SU-DHL-6 (cell line): Measurements from ENCODE around the gene TSNAX.

Experiments
- H2AFZ ChIP-seq: fragments of 200-600 bp; sonication (generic); 2 replicates; pipeline ENCODE4 v1.6.1; 2014; ENCODE audit warnings: low read depth, mild to moderate bottlenecking, moderate library complexity, mixed read lengths, antibody characterized with exemption, low read length; ENCODE audit not compliant: severe bottlenecking
- H3F3A ChIP-seq: fragments of 200-600 bp; shearing (Covaris generic); 2 replicates; pipeline ENCODE4 v1.6.0; 2016; ENCODE audit warnings: antibody characterized with exemption, mild to moderate bottlenecking; ENCODE audit not compliant: insufficient read depth
- H3K27ac ChIP-seq: fragments of 200-600 bp; sonication (generic); 2 replicates; pipeline ENCODE4 v1.5.1; 2016; ENCODE audit warnings: low read depth, mild to moderate bottlenecking, low read length, moderate library complexity, mixed read lengths
- H3K27me3 ChIP-seq: fragments of 200-600 bp; sonication (generic), shearing (Covaris generic); 2 replicates; pipeline ENCODE4 v1.6.0; 2014; ENCODE audit warnings: mild to moderate bottlenecking, low read length
- H3K36me3 ChIP-seq: fragments of 200-600 bp; sonication (generic); 2 replicates; pipeline ENCODE4 v1.6.1; 2014; ENCODE audit warnings: mild to moderate bottlenecking, low read length, mixed read lengths
- H3K4me2 ChIP-seq: fragments of 300-600, 200-600 bp; shearing (Covaris generic), sonication (generic); 2 replicates; pipeline ENCODE4 v1.6.0; 2014; ENCODE audit warnings: low read length, low read depth, mild to moderate bottlenecking; ENCODE audit not compliant: poor library complexity, severe bottlenecking
- H3K4me3 ChIP-seq: fragments of 200-600 bp; sonication (generic); 2 replicates; pipeline ENCODE4 v1.5.1; 2014; ENCODE audit warnings: antibody characterized with exemption, low read length, mild to moderate bottlenecking, mixed read lengths; ENCODE audit not compliant: insufficient read depth, poor library complexity, severe bottlenecking
- H3K79me2 ChIP-seq: fragments of 200-600 bp; sonication (generic); 2 replicates; pipeline ENCODE4 v1.6.1; 2014; ENCODE audit warnings: mild to moderate bottlenecking, low read length, moderate library complexity; ENCODE audit not compliant: insufficient read depth
- H3K9ac ChIP-seq: fragments of 200-600 bp; sonication (generic); 2 replicates; pipeline ENCODE4 v1.7.0; 2014; ENCODE audit warnings: mild to moderate bottlenecking, low read length
- H3K9me2 ChIP-seq: fragments of 200-600 bp; sonication (generic); replicated peaks from 2 replicates; pipeline ENCODE4 v1.6.1; 2014; ENCODE audit warnings: low read length; ENCODE audit not compliant: insufficient read depth
- H3K9me3 ChIP-seq: fragments of 200-600 bp; sonication (generic); 2 replicates; pipeline ENCODE4 v1.6.1; 2014; ENCODE audit warnings: low read length, mixed read lengths; ENCODE audit not compliant: insufficient read depth
- H4K20me1 ChIP-seq: fragments of 200-600 bp; sonication (generic); 2 replicates; pipeline ENCODE4 v1.6.1; 2014; ENCODE audit warnings: low read depth, mild to moderate bottlenecking, antibody characterized with exemption, low read length, moderate library complexity, mixed read lengths
- EZH2phosphoT487 ChIP-seq: fragments of 200-600 bp; sonication (generic), shearing (Covaris generic); conservative IDR thresholded peaks from 2 replicates; pipeline ENCODE4 v1.6.1; 2018; ENCODE audit warnings: mild to moderate bottlenecking, antibody characterized with exemption, low read length, moderate library complexity, mixed read lengths
- TF ChIP-seq, protein P1 (sequence below): fragments of 200-600 bp; sonication (generic); IDR thresholded peaks from one replicate; pipeline ENCODE4 v1.5.1; 2017; ENCODE audit warnings: antibody characterized with exemption, mild to moderate bottlenecking, low read length, moderate library complexity; ENCODE audit not compliant: insufficient read depth, poor library complexity, severe bottlenecking

The TSNAX gene

DNA sequence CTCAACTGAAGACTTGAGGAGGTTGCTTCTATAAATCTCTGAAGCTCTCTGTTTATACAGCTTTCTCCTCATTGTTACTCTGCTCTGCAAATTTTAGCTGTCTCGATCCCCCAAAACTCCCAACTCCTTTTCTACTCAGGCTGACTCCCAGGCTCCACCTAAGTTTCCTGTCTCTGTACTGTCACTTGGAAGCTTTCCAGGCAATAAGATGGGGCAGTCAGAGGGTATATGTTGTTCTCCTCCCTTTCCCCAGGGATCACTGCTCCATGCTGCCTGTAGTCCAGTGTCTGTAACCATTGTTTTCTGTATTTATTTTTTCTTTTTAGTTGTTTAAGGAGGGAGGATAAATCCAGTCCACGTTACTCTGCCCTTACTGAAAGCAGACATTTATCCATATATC is 13.4 kb downstream of the TSNAX start:
- TF ChIP-seq EZH2phosphoT487, result no peak
- TF ChIP-seq, protein P1, sequence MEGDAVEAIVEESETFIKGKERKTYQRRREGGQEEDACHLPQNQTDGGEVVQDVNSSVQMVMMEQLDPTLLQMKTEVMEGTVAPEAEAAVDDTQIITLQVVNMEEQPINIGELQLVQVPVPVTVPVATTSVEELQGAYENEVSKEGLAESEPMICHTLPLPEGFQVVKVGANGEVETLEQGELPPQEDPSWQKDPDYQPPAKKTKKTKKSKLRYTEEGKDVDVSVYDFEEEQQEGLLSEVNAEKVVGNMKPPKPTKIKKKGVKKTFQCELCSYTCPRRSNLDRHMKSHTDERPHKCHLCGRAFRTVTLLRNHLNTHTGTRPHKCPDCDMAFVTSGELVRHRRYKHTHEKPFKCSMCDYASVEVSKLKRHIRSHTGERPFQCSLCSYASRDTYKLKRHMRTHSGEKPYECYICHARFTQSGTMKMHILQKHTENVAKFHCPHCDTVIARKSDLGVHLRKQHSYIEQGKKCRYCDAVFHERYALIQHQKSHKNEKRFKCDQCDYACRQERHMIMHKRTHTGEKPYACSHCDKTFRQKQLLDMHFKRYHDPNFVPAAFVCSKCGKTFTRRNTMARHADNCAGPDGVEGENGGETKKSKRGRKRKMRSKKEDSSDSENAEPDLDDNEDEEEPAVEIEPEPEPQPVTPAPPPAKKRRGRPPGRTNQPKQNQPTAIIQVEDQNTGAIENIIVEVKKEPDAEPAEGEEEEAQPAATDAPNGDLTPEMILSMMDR, result no peak
- H2AFZ ChIP-seq, result no peak overlapping the region
- H3K36me3 ChIP-seq, result peaks cover 24% of the 10 kb centered on the region

DNA sequence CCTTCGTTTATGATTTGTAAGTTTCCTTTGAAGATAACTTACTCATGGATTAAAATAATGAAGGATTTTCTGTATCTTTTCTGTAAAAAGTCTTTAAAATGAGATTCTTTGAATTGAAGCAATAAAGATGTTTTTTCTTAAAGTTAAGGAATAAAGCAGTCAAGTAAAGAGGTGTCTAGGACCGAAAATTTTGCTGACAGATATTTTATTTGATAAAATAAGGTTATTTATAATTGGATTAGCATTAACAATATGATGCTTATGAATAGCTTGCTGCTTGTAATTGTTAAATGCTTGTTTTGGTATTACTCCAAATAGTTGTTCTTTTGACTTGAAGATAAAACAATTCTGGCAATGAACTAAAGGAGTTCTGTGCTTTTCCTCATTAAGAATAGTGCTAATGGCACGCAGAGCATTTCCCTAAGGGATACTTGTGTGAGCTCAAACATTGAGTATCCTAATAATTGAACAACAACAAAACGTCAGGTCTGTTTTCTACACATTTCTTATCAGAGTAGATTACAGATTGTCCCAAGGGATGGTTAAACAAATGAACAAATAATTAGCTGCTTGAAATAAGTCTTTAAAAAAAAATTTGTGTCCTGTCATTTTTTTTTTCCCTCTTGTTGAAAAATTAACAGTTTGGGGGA is 16.6 kb downstream of the TSNAX start:
- H3F3A ChIP-seq, result no peaks in the 10 kb centered on the region
- no peak overlapping the region for H2AFZ ChIP-seq
- TF ChIP-seq, protein P1, result no peak
- TF ChIP-seq EZH2phosphoT487, result no peak
- H3K36me3 ChIP-seq, result peaks cover 11% of the 10 kb centered on the region
- H4K20me1 ChIP-seq, result no peaks in the 10 kb centered on the region
- no peak overlapping the region for H3K27ac ChIP-seq
- no peak overlapping the region for H3K4me2 ChIP-seq
- no peaks in the 10 kb centered on the region for H3K27me3 ChIP-seq
- peaks cover 7% of the 10 kb centered on the region for H3K79me2 ChIP-seq
- no peak overlapping the region for H3K4me3 ChIP-seq
- no peaks in the 10 kb centered on the region for H3K9me2 ChIP-seq
- no peak overlapping the region for H3K9ac ChIP-seq
- H3K9me3 ChIP-seq, result no peaks in the 10 kb centered on the region

More for the DNA sequence above, 13.4 kb downstream of the TSNAX start:
- H3K27me3 ChIP-seq, result no peaks in the 10 kb centered on the region
- peaks cover 15% of the 10 kb centered on the region for H3K79me2 ChIP-seq
- no peaks in the 10 kb centered on the region for H4K20me1 ChIP-seq
- H3K4me3 ChIP-seq, result no peak overlapping the region
- H3K9ac ChIP-seq, result no peak overlapping the region
- H3K9me2 ChIP-seq, result no peaks in the 10 kb centered on the region
- no peaks in the 10 kb centered on the region for H3F3A ChIP-seq
- H3K4me2 ChIP-seq, result no peak overlapping the region
- no peak overlapping the region for H3K27ac ChIP-seq
- no peaks in the 10 kb centered on the region for H3K9me3 ChIP-seq

- no peak for TF ChIP-seq EZH2phosphoT487
- TF ChIP-seq, protein P1, result no peak
- Histone ChIP-seq H3K36me3 (no peaks in the 10 kb centered on the region), H3K27me3 (no peaks in the 10 kb centered on the region)
Measured at GRCh38 chr1:231546693-231547092, 18.2 kb downstream of the TSNAX start.

More at GRCh38 chr1:231546693-231547092, 18.2 kb downstream of the TSNAX start:
- no peaks in the 10 kb centered on the region for H3F3A ChIP-seq
- H4K20me1 ChIP-seq, result no peaks in the 10 kb centered on the region
- H3K79me2 ChIP-seq, result peaks cover 4% of the 10 kb centered on the region; the same call in 1 of the 2 replicates
- H3K27ac ChIP-seq, result no peak overlapping the region
- H3K4me2 ChIP-seq, result no peak overlapping the region
- no peak overlapping the region for H2AFZ ChIP-seq
- H3K9me3 ChIP-seq, result no peaks in the 10 kb centered on the region
- no peak overlapping the region for H3K9ac ChIP-seq
- H3K4me3 ChIP-seq, result no peak overlapping the region
- no peaks in the 10 kb centered on the region for H3K9me2 ChIP-seq
